ENCODE measurements around the gene CEBPE.
A peak's percentile ranks its signal among the peaks of the same experiment; 100 is the strongest.

Gene CEBPE

GRCh38 chr14:23070262-23071129, 48.6 kb downstream of the CEBPE start:
- H2AFZ ChIP-seq (ENCODE audit: low read length): no peak overlapping the region
- H3K4me3 ChIP-seq (ENCODE audit: low read depth, low read length, poor library complexity, severe bottlenecking): peak overlapping the region; percentile 87
- H3K27me3 ChIP-seq (ENCODE audit: insufficient read depth, low read length): no peaks in the 10 kb centered on the region
- peak overlapping the region; percentile 51 for H3K27ac ChIP-seq (ENCODE audit: low read depth, low read length, poor library complexity, severe bottlenecking)
- H3K4me2 ChIP-seq (ENCODE audit: low read length): peak overlapping the region; percentile 97
- H3K9me2 ChIP-seq (ENCODE audit: low read depth, low read length): no peaks in the 10 kb centered on the region
- TF ChIP-seq CTCF (IDR thresholded peaks at IDR 0.05; ENCODE audit: low read length) (no peak), EZH2 (IDR thresholded peaks at IDR 0.05; ENCODE audit: borderline replicate concordance, low read length) (no peak)
- peak overlapping the region; percentile 95 for H3K9ac ChIP-seq (ENCODE audit: low read length)
- no peaks in the 10 kb centered on the region for H4K20me1 ChIP-seq (ENCODE audit: insufficient read depth, low read length)
- H3K79me2 ChIP-seq (ENCODE audit: insufficient read depth, low read length): peaks cover 11% of the 10 kb centered on the region
- no peaks in the 10 kb centered on the region for H3K9me3 ChIP-seq (ENCODE audit: low read length)
- H3K36me3 ChIP-seq (ENCODE audit: insufficient read depth, low read length): peaks cover 56% of the 10 kb centered on the region
- H3F3A ChIP-seq (ENCODE audit: insufficient read depth, low read length): no peaks in the 10 kb centered on the region
- H3K4me1 ChIP-seq (ENCODE audit: insufficient read depth, low read length, severe bottlenecking): peaks cover 32% of the 10 kb centered on the region

- H3K27ac ChIP-seq (ENCODE audit: low read depth, low read length, poor library complexity, severe bottlenecking): peak overlapping the region; percentile 3
- peaks cover 11% of the 10 kb centered on the region for H3K79me2 ChIP-seq (ENCODE audit: insufficient read depth, low read length)
- H4K20me1 ChIP-seq (ENCODE audit: insufficient read depth, low read length): no peaks in the 10 kb centered on the region
- TF ChIP-seq EZH2 (IDR thresholded peaks at IDR 0.05; ENCODE audit: borderline replicate concordance, low read length): no peak
- no peak for TF ChIP-seq CTCF (IDR thresholded peaks at IDR 0.05; ENCODE audit: low read length)
- H3F3A ChIP-seq (ENCODE audit: insufficient read depth, low read length): no peaks in the 10 kb centered on the region
- peaks cover 57% of the 10 kb centered on the region for H3K36me3 ChIP-seq (ENCODE audit: insufficient read depth, low read length)
- H2AFZ ChIP-seq (ENCODE audit: low read length): no peak overlapping the region
- peaks cover 32% of the 10 kb centered on the region for H3K4me1 ChIP-seq (ENCODE audit: insufficient read depth, low read length, severe bottlenecking)
- no peak overlapping the region; the same call in 1 of the 2 replicates for H3K9ac ChIP-seq (ENCODE audit: low read length)
- no peaks in the 10 kb centered on the region for H3K9me3 ChIP-seq (ENCODE audit: low read length)
- H3K4me3 ChIP-seq (ENCODE audit: low read depth, low read length, poor library complexity, severe bottlenecking): no peak overlapping the region
- H3K4me2 ChIP-seq (ENCODE audit: low read length): peak overlapping the region; percentile 24
- no peaks in the 10 kb centered on the region for H3K9me2 ChIP-seq (ENCODE audit: low read depth, low read length)
- H3K27me3 ChIP-seq (ENCODE audit: insufficient read depth, low read length): no peaks in the 10 kb centered on the region
Observed at GRCh38 chr14:23069413-23069806, 49.6 kb downstream of the CEBPE start.

- peaks cover 11% of the 10 kb centered on the region for H3K79me2 ChIP-seq (ENCODE audit: insufficient read depth, low read length)
- TF ChIP-seq CTCF (IDR thresholded peaks at IDR 0.05; ENCODE audit: low read length) (peak; percentile 100), EZH2 (IDR thresholded peaks at IDR 0.05; ENCODE audit: borderline replicate concordance, low read length) (no peak)
- H3K4me1 ChIP-seq (ENCODE audit: insufficient read depth, low read length, severe bottlenecking): peaks cover 32% of the 10 kb centered on the region
- H3K27ac ChIP-seq (ENCODE audit: low read depth, low read length, poor library complexity, severe bottlenecking): no peak overlapping the region
- peak overlapping the region; percentile 9 for H3K4me3 ChIP-seq (ENCODE audit: low read depth, low read length, poor library complexity, severe bottlenecking)
- H3K9ac ChIP-seq (ENCODE audit: low read length): no peak overlapping the region; the same call in 1 of the 2 replicates
- no peak overlapping the region for H2AFZ ChIP-seq (ENCODE audit: low read length)
- no peaks in the 10 kb centered on the region for H3K9me2 ChIP-seq (ENCODE audit: low read depth, low read length)
- H3K27me3 ChIP-seq (ENCODE audit: insufficient read depth, low read length): no peaks in the 10 kb centered on the region
- H3F3A ChIP-seq (ENCODE audit: insufficient read depth, low read length): no peaks in the 10 kb centered on the region
- no peaks in the 10 kb centered on the region for H4K20me1 ChIP-seq (ENCODE audit: insufficient read depth, low read length)
- peak overlapping the region; percentile 20; the same call in 1 of the 2 replicates for H3K4me2 ChIP-seq (ENCODE audit: low read length)
- H3K36me3 ChIP-seq (ENCODE audit: insufficient read depth, low read length): peaks cover 61% of the 10 kb centered on the region
- no peaks in the 10 kb centered on the region for H3K9me3 ChIP-seq (ENCODE audit: low read length)
Observed at GRCh38 chr14:23068789-23069412, 50.2 kb downstream of the CEBPE start.

Data from OCI-LY1 (cell line).